Upper lobe of right lung (tissue), 1 donor: ENCODE measurements around the gene SOX30. TPM values are rescaled to one million over a fixed set of nuclear protein-coding genes. Genes with fewer than 3 reads are reported as not detected.
A peak's percentile ranks its signal among the peaks of the same experiment; 100 is the strongest.

Experiments used
- ATAC-seq: fragments of 200-7000 bp; cut with Tn5 transposase; one replicate; pipeline ENCODE4 v1.9.1; 2020; ENCODE audit warnings: mild to moderate bottlenecking, moderate library complexity
- DNase-seq: peaks from one replicate; pipeline ENCODE4 v3.0.0-alpha.2; 2020
- H3K27ac ChIP-seq: fragments of 200-600 bp; one replicate; pipeline ENCODE4 v1.8.0; 2022
- H3K27me3 ChIP-seq: fragments of 200-600 bp; one replicate; pipeline ENCODE4 v1.8.0; 2022; ENCODE audit warnings: mild to moderate bottlenecking
- H3K36me3 ChIP-seq: fragments of 200-600 bp; one replicate; pipeline ENCODE4 v1.8.0; 2022
- H3K4me1 ChIP-seq: fragments of 200-600 bp; one replicate; pipeline ENCODE4 v1.8.0; 2022
- H3K4me3 ChIP-seq: fragments of 200-600 bp; one replicate; pipeline ENCODE4 v1.8.0; 2022; ENCODE audit warnings: mild to moderate bottlenecking
- H3K9me3 ChIP-seq: fragments of 200-600 bp; one replicate; pipeline ENCODE4 v1.8.0; 2022
- intact Hi-C: fragments of 100-400 bp; cut with DNase I; formaldehyde crosslinking; loops from one replicate; pipeline ENCODE4 v1.11.0; 2022
- total RNA-seq: library from RNA; stranded (reverse); fragmentation: NEBNext Ultra II Directional; extraction: Animal tissue kit (Norgen Biotek cat#: 25700); gene quantifications from one replicate; pipeline ENCODE4 v1.2.1, GENCODE V29; 2021
- TF ChIP-seq, protein P1 (sequence below): fragments of 200-600 bp; IDR thresholded peaks from one replicate; pipeline ENCODE4 v1.8.0; 2022; ENCODE audit warnings: antibody characterized with exemption
- donor health status: DM: no; HTN: yes; CAD: no; lungs with severe emphysema.

SOX30 gene
- total RNA-seq, 1 donor from 2014 or later = 0.12 TPM

GRCh38 chr5:157650991-157651611 lies 1.1 kb downstream of the SOX30 start:
- Histone ChIP-seq H3K27ac (no peak overlapping the region), H3K4me3 (peak overlapping the region; percentile 57), H3K4me1 (no peaks in the 10 kb centered on the region), H3K9me3 (no peaks in the 10 kb centered on the region), H3K27me3 (no peaks in the 10 kb centered on the region), H3K36me3 (no peaks in the 10 kb centered on the region)
- no peak for ATAC-seq
- TF ChIP-seq, protein P1, sequence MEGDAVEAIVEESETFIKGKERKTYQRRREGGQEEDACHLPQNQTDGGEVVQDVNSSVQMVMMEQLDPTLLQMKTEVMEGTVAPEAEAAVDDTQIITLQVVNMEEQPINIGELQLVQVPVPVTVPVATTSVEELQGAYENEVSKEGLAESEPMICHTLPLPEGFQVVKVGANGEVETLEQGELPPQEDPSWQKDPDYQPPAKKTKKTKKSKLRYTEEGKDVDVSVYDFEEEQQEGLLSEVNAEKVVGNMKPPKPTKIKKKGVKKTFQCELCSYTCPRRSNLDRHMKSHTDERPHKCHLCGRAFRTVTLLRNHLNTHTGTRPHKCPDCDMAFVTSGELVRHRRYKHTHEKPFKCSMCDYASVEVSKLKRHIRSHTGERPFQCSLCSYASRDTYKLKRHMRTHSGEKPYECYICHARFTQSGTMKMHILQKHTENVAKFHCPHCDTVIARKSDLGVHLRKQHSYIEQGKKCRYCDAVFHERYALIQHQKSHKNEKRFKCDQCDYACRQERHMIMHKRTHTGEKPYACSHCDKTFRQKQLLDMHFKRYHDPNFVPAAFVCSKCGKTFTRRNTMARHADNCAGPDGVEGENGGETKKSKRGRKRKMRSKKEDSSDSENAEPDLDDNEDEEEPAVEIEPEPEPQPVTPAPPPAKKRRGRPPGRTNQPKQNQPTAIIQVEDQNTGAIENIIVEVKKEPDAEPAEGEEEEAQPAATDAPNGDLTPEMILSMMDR = no peak
- no peak for DNase-seq
- intact Hi-C loops = no loop called here

- ATAC-seq (no peak), DNase-seq (no peak)
- intact Hi-C loops = no loop called here
- no peak overlapping the region for H3K27ac ChIP-seq
- no peaks in the 10 kb centered on the region for H3K36me3 ChIP-seq
- no peaks in the 10 kb centered on the region for H3K9me3 ChIP-seq
- TF ChIP-seq, protein P1 = no peak
- no peak overlapping the region for H3K4me3 ChIP-seq
- H3K4me1 ChIP-seq = no peaks in the 10 kb centered on the region
- no peaks in the 10 kb centered on the region for H3K27me3 ChIP-seq
Measured at GRCh38 chr5:157649101-157649500, 3.1 kb downstream of the SOX30 start.

- Histone ChIP-seq H3K4me3 (no peak overlapping the region), H3K36me3 (no peaks in the 10 kb centered on the region), H3K4me1 (no peaks in the 10 kb centered on the region), H3K27me3 (no peaks in the 10 kb centered on the region), H3K9me3 (no peaks in the 10 kb centered on the region), H3K27ac (no peak overlapping the region)
- DNase-seq (no peak), ATAC-seq (no peak)
- intact Hi-C loops = no loop called here
- TF ChIP-seq, protein P1 = no peak
Measured at GRCh38 chr5:157648275-157648990, 3.8 kb downstream of the SOX30 start.

DNA sequence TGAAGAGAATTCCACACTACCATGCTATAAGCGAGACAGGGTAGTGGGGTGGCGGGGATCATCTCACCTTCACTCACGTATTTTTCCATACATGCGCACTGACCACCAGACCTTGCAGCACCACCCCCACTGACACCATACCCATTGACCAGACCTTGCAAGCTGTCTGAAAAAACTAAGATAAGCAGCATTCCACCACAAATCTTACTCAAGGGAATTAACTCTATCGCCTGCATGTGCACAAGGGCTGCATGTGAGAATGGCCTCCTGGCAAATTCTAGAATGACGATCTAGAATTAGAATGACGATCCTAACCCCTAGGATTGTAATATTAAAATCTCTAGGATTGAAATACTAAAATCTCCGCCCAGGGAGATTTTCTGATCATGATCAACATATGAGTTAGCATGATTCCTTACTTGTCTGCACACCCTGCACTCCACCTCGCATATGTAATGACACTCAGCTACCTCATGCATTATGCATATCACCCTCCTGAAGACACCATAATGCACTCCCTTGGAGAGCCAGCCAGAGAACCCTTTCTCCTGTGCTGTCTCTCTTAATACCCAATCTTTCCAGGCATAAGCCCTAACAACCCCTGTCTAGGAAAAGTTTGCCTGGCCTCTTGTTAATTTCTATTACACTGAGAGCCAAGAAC lies 11.7 kb downstream of the SOX30 start:
- TF ChIP-seq, protein P1 = no peak
- no peaks in the 10 kb centered on the region for H3K36me3 ChIP-seq
- intact Hi-C loops = no loop called here
- H3K4me3 ChIP-seq = no peak overlapping the region
- H3K27me3 ChIP-seq = no peaks in the 10 kb centered on the region
- ATAC-seq (no peak), DNase-seq (no peak)
- H3K9me3 ChIP-seq = no peaks in the 10 kb centered on the region
- H3K27ac ChIP-seq = no peak overlapping the region
- no peaks in the 10 kb centered on the region for H3K4me1 ChIP-seq

DNA sequence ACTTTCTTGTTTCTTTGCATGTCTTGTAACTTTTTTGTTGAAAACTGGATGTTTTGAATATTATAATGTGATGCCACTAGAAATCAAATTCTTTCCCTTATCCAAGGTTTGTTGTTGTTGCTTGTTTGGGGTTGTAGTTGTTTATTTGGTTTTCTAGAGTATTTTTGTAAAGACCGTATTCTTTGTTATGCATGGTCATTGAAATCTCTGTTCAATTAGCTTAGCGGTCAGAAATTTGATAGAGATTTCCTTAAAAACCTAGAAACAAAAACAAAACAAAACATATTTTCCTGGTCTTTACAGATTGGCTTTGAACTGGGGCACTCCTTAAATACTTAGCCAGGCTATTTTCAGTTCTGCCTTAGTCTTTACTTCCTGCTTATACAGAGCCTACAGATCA lies 21.9 kb downstream of the SOX30 start:
- H3K36me3 ChIP-seq = no peaks in the 10 kb centered on the region
- H3K27me3 ChIP-seq = no peaks in the 10 kb centered on the region
- DNase-seq = no peak
- no peaks in the 10 kb centered on the region for H3K4me1 ChIP-seq
- no peak for ATAC-seq
- no peak overlapping the region for H3K4me3 ChIP-seq
- no peak overlapping the region for H3K27ac ChIP-seq
- intact Hi-C loops = no loop called here
- TF ChIP-seq, protein P1 = no peak
- no peaks in the 10 kb centered on the region for H3K9me3 ChIP-seq
